ENCODE data around the gene MAPK8. TPM values are rescaled to one million over a fixed set of nuclear protein-coding genes. Genes with fewer than 3 reads are reported as not detected.
A peak's percentile ranks its signal among the peaks of the same experiment; 100 is the strongest.

The MAPK8 gene
- total RNA-seq = 30.6 and 43.2 TPM in 2 replicates

GRCh38 chr10:48306265-48306869 is at the start of gene MAPK8:
Gene MAPK8, plus strand, starts transcription at chr10:48306677. Its CDS starts 94,984 bp downstream, at chr10:48401661.
- H3K27me3 ChIP-seq (ENCODE audit: control insufficient read depth, insufficient read depth, low read length) = no peaks in the 10 kb centered on the region
- no peak for FAIRE-seq
- TF ChIP-seq CTCF (IDR thresholded peaks at IDR 0.05; ENCODE audit: insufficient read depth, low read length, severe bottlenecking) = no peak
- peak within 1 kb of the TSS; percentile 70 for H3K4me3 ChIP-seq (ENCODE audit: low read depth, low read length)
- H3K36me3 ChIP-seq (ENCODE audit: control insufficient read depth, insufficient read depth, low read length) = no peaks in the 10 kb centered on the region
- peak; percentile 60 for DNase-seq (ENCODE audit: low read depth)

GRCh38 chr10:48257407-48257961 is 49.0 kb upstream of the MAPK8 start:
- no peak for TF ChIP-seq CTCF (IDR thresholded peaks at IDR 0.05; ENCODE audit: insufficient read depth, low read length, severe bottlenecking)
- no peaks in the 10 kb centered on the region for H3K36me3 ChIP-seq (ENCODE audit: control insufficient read depth, insufficient read depth, low read length)
- H3K27me3 ChIP-seq (ENCODE audit: control insufficient read depth, insufficient read depth, low read length) = no peaks in the 10 kb centered on the region
- DNase-seq (ENCODE audit: low read depth) (no peak), FAIRE-seq (no peak)
- no peak overlapping the region for H3K4me3 ChIP-seq (ENCODE audit: low read depth, low read length)

- H3K36me3 ChIP-seq (ENCODE audit: control insufficient read depth, insufficient read depth, low read length) = no peaks in the 10 kb centered on the region
- H3K4me3 ChIP-seq (ENCODE audit: low read depth, low read length) = no peak overlapping the region
- no peak for TF ChIP-seq CTCF (IDR thresholded peaks at IDR 0.05; ENCODE audit: insufficient read depth, low read length, severe bottlenecking)
- DNase-seq (ENCODE audit: low read depth) (no peak), FAIRE-seq (peak; percentile 32)
- H3K27me3 ChIP-seq (ENCODE audit: control insufficient read depth, insufficient read depth, low read length) = no peaks in the 10 kb centered on the region
Observed at GRCh38 chr10:48258105-48258504, 48.4 kb upstream of the MAPK8 start.

- FAIRE-seq (no peak), DNase-seq (ENCODE audit: low read depth) (no peak)
- TF ChIP-seq CTCF (IDR thresholded peaks at IDR 0.05; ENCODE audit: insufficient read depth, low read length, severe bottlenecking) = no peak
- no peaks in the 10 kb centered on the region for H3K36me3 ChIP-seq (ENCODE audit: control insufficient read depth, insufficient read depth, low read length)
- H3K27me3 ChIP-seq (ENCODE audit: control insufficient read depth, insufficient read depth, low read length) = peaks cover 2% of the 10 kb centered on the region
- H3K4me3 ChIP-seq (ENCODE audit: low read depth, low read length) = no peak overlapping the region
Observed at GRCh38 chr10:48266528-48266927, 39.9 kb upstream of the MAPK8 start.

- Histone ChIP-seq H3K4me3 (ENCODE audit: low read depth, low read length) (no peak overlapping the region), H3K27me3 (ENCODE audit: control insufficient read depth, insufficient read depth, low read length) (peaks cover 2% of the 10 kb centered on the region), H3K36me3 (ENCODE audit: control insufficient read depth, insufficient read depth, low read length) (no peaks in the 10 kb centered on the region)
- FAIRE-seq (peak; percentile 87), DNase-seq (ENCODE audit: low read depth) (no peak)
- TF ChIP-seq CTCF (IDR thresholded peaks at IDR 0.05; ENCODE audit: insufficient read depth, low read length, severe bottlenecking) = no peak
Observed at GRCh38 chr10:48271047-48271730, 35.3 kb upstream of the MAPK8 start.
